Neural cell (in vitro differentiated cells): ENCODE data around the gene USP49. TPM values are rescaled to one million over a fixed set of nuclear protein-coding genes. Genes with fewer than 3 reads are reported as not detected.

ENCODE experiments used
- H2AFZ ChIP-seq: fragments of 200-600, 300-800 bp; sonication (generic), shearing (Covaris generic); 2 replicates; pipeline ENCODE4 v1.6.0; 2014; ENCODE audit warnings: low read depth, mild to moderate bottlenecking, antibody characterized with exemption, low read length, moderate library complexity
- H3F3A ChIP-seq: fragments of 200-600 bp; shearing (Covaris generic); 2 replicates; pipeline ENCODE4 v1.6.1; 2016; ENCODE audit warnings: mild to moderate bottlenecking, moderate library complexity, mixed read lengths, antibody characterized with exemption, low read length; ENCODE audit not compliant: insufficient read depth, poor library complexity, severe bottlenecking
- H3K27ac ChIP-seq: fragments of 200-600, 300-800 bp; sonication (generic), shearing (Covaris generic); 2 replicates; pipeline ENCODE4 v1.5.1; 2014; ENCODE audit warnings: mild to moderate bottlenecking, low read length, moderate library complexity
- H3K27me3 ChIP-seq: fragments of 300-800, 200-600 bp; sonication (generic), shearing (Covaris generic); 2 replicates; pipeline ENCODE4 v1.6.0; 2014; ENCODE audit warnings: mild to moderate bottlenecking, low read depth, low read length, moderate library complexity; ENCODE audit not compliant: insufficient read depth
- H3K36me3 ChIP-seq: fragments of 300-800, 200-600 bp; sonication (generic), shearing (Covaris generic); 2 replicates; pipeline ENCODE4 v1.5.1; 2014; ENCODE audit warnings: mild to moderate bottlenecking, antibody characterized with exemption, low read length, moderate library complexity; ENCODE audit not compliant: insufficient read depth
- H3K4me2 ChIP-seq: fragments of 300-800, 200-600 bp; sonication (generic), shearing (Covaris generic); 2 replicates; pipeline ENCODE4 v1.6.0; 2014; ENCODE audit warnings: mild to moderate bottlenecking, low read length
- H3K4me3 ChIP-seq: fragments of 300-800, 200-600 bp; sonication (generic), shearing (Covaris generic); 2 replicates; pipeline ENCODE4 v1.5.1; 2014; ENCODE audit warnings: mild to moderate bottlenecking, low read length, moderate library complexity
- H3K79me2 ChIP-seq: fragments of 200-600 bp; shearing (Covaris generic); replicated peaks from 2 replicates; pipeline ENCODE4 v1.6.0; 2014; ENCODE audit warnings: mild to moderate bottlenecking, low read length, moderate library complexity; ENCODE audit not compliant: insufficient read depth
- H3K9ac ChIP-seq: fragments of 300-800, 200-600 bp; sonication (generic), shearing (Covaris generic); 2 replicates; pipeline ENCODE4 v1.6.1; 2016; ENCODE audit warnings: mild to moderate bottlenecking, low read length, mixed read lengths
- H3K9me2 ChIP-seq: fragments of 200-600 bp; shearing (Covaris generic); 2 replicates; pipeline ENCODE4 v1.6.1; 2016; ENCODE audit warnings: mild to moderate bottlenecking, low read length, mixed read lengths; ENCODE audit not compliant: insufficient read depth
- H3K9me3 ChIP-seq: fragments of 200-600, 300-800 bp; sonication (generic), shearing (Covaris generic); 2 replicates; pipeline ENCODE4 v1.6.1; 2016; ENCODE audit warnings: mild to moderate bottlenecking, mixed run types, low read length, moderate library complexity, mixed read lengths
- H4K20me1 ChIP-seq: fragments of 200-600 bp; shearing (Covaris generic); 2 replicates; pipeline ENCODE4 v1.6.1; 2016; ENCODE audit warnings: mild to moderate bottlenecking, mixed run types; ENCODE audit not compliant: insufficient read depth
- CTCF ChIP-seq: fragments of 450-650 bp; IDR thresholded peaks from 2 replicates; pipeline ENCODE4 v1.5.1; 2014; ENCODE audit warnings: antibody characterized with exemption, mild to moderate bottlenecking, moderate library complexity; ENCODE audit not compliant: poor library complexity, severe bottlenecking
- EP300 ChIP-seq: fragments of 450-650 bp; conservative IDR thresholded peaks from 2 replicates; pipeline ENCODE4 v1.6.1; 2014; ENCODE audit warnings: antibody characterized with exemption, mild to moderate bottlenecking, moderate library complexity; ENCODE audit not compliant: poor library complexity, severe bottlenecking
- EZH2 ChIP-seq: fragments of 200-600, 300-800 bp; shearing (Covaris generic), sonication (generic); IDR thresholded peaks from 2 replicates; pipeline ENCODE4 v1.6.1; 2014; ENCODE audit warnings: antibody characterized with exemption, low read length, borderline replicate concordance, mild to moderate bottlenecking; ENCODE audit not compliant: insufficient read depth, poor library complexity, severe bottlenecking
- MXI1 ChIP-seq: fragments of 450-650 bp; conservative IDR thresholded peaks from 2 replicates; pipeline ENCODE4 v1.6.1; 2014; ENCODE audit warnings: antibody characterized with exemption, mild to moderate bottlenecking; ENCODE audit not compliant: poor library complexity, severe bottlenecking
- POLR2AphosphoS5 ChIP-seq: IDR thresholded peaks from 2 replicates; pipeline ENCODE4 v1.6.1; 2012
- RAD21 ChIP-seq: fragments of 450-650 bp; conservative IDR thresholded peaks from 2 replicates; pipeline ENCODE4 v1.6.1; 2014; ENCODE audit warnings: antibody characterized with exemption, mild to moderate bottlenecking, moderate library complexity
- SMC3 ChIP-seq: fragments of 450-650 bp; conservative IDR thresholded peaks from 2 replicates; pipeline ENCODE4 v1.6.1; 2014; ENCODE audit warnings: antibody characterized with exemption, mild to moderate bottlenecking, moderate library complexity; ENCODE audit not compliant: poor library complexity
- TAF1 ChIP-seq: IDR thresholded peaks from 2 replicates; pipeline ENCODE4 v1.6.1; 2012; ENCODE audit warnings: low read depth
- polyA plus RNA-seq: library from polyadenylated mRNA; depleted of rRNA; stranded (reverse); fragments of >200 nt; gene quantifications from 2 replicates; pipeline ENCODE4 v1.2.3, GENCODE V29; 2014
- TF ChIP-seq, protein P1 (sequence below): IDR thresholded peaks from 2 replicates; pipeline ENCODE4 v1.6.1; 2012; ENCODE audit warnings: borderline replicate concordance

The USP49 gene
- polyA plus RNA-seq, 1 donor from 2014 or later, result 23.5 TPM

DNA sequence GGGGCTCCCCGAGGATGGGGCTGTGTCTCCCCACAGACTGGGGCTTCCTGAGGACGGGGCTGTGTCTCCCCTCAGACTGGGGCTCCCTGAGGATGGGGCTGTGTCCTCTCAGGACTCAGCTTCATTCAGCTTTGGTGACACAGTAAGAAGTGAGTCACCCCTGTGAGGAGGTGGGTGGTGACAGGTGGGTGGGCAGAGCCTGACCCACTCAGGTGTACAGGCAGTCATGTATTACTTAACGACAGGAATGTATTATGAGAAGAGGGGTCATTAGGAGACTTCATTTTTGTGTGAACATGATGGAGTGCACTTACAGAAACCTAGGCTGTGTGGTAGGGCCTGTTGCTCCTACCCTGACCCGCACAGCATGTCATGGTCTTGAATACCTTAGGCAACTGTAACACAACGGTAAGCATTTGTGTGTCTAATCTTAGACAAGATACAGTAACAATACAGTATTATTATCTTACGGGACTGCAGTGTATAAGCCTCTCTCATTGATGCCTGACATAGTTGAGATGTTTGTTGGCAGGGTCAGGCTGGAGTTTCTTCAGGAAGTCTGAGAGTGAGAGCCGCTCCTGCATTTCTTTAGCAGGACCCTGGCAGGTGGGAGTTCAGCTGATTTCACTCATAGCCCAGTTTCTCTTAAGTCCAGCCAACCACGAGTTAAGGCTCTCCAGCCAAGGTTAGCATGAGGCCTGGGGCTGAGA is 137.1 kb downstream of the USP49 start:
- no peaks in the 10 kb centered on the region for H3K79me2 ChIP-seq
- H3K27ac ChIP-seq, result no peak overlapping the region
- no peaks in the 10 kb centered on the region for H3K27me3 ChIP-seq
- no peaks in the 10 kb centered on the region for H4K20me1 ChIP-seq
- no peak overlapping the region for H3K9ac ChIP-seq
- H2AFZ ChIP-seq, result no peak overlapping the region
- H3K4me3 ChIP-seq, result no peak overlapping the region
- H3F3A ChIP-seq, result no peaks in the 10 kb centered on the region
- H3K36me3 ChIP-seq, result no peaks in the 10 kb centered on the region
- TF ChIP-seq TAF1, result no peak
- TF ChIP-seq POLR2AphosphoS5, result no peak
- TF ChIP-seq RAD21, result no peak
- no peak for TF ChIP-seq MXI1
- TF ChIP-seq CTCF, result no peak
- TF ChIP-seq, protein P1, sequence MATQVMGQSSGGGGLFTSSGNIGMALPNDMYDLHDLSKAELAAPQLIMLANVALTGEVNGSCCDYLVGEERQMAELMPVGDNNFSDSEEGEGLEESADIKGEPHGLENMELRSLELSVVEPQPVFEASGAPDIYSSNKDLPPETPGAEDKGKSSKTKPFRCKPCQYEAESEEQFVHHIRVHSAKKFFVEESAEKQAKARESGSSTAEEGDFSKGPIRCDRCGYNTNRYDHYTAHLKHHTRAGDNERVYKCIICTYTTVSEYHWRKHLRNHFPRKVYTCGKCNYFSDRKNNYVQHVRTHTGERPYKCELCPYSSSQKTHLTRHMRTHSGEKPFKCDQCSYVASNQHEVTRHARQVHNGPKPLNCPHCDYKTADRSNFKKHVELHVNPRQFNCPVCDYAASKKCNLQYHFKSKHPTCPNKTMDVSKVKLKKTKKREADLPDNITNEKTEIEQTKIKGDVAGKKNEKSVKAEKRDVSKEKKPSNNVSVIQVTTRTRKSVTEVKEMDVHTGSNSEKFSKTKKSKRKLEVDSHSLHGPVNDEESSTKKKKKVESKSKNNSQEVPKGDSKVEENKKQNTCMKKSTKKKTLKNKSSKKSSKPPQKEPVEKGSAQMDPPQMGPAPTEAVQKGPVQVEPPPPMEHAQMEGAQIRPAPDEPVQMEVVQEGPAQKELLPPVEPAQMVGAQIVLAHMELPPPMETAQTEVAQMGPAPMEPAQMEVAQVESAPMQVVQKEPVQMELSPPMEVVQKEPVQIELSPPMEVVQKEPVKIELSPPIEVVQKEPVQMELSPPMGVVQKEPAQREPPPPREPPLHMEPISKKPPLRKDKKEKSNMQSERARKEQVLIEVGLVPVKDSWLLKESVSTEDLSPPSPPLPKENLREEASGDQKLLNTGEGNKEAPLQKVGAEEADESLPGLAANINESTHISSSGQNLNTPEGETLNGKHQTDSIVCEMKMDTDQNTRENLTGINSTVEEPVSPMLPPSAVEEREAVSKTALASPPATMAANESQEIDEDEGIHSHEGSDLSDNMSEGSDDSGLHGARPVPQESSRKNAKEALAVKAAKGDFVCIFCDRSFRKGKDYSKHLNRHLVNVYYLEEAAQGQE, result no peak
- no peak for TF ChIP-seq SMC3
- TF ChIP-seq EZH2, result no peak
- no peak for TF ChIP-seq EP300
- H3K9me2 ChIP-seq, result no peaks in the 10 kb centered on the region
- no peak overlapping the region for H3K4me2 ChIP-seq
- no peaks in the 10 kb centered on the region for H3K9me3 ChIP-seq

DNA sequence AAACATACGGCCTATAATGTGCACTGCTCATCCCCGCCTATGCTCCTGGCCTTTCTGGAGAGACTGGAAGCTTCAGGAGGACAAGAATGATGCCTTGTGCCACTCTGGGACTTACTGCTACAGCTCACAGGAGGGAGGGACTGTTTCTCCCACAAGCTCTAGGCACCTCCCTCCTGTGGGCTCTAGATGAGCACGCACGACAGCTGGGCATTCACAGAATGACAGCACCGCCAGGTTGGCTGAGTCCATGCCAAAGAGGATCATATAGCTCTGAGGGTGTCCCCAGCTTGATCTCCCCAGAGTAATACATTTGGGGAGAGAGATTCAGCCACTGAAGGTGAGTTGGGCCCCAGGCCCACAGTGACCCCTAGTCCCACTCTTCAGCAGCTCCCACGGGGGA is 137.9 kb downstream of the USP49 start:
- Histone ChIP-seq H3K27me3 (no peaks in the 10 kb centered on the region), H3K9me3 (no peaks in the 10 kb centered on the region), H3K79me2 (no peaks in the 10 kb centered on the region), H4K20me1 (no peaks in the 10 kb centered on the region), H2AFZ (no peak overlapping the region), H3K9me2 (no peaks in the 10 kb centered on the region), H3K4me2 (no peak overlapping the region), H3K36me3 (no peaks in the 10 kb centered on the region), H3F3A (no peaks in the 10 kb centered on the region), H3K9ac (no peak overlapping the region), H3K4me3 (no peak overlapping the region), H3K27ac (no peak overlapping the region)
- TF ChIP-seq CTCF (no peak), TAF1 (no peak), EZH2 (no peak), POLR2AphosphoS5 (no peak), EP300 (no peak), SMC3 (no peak), RAD21 (no peak), MXI1 (no peak)
- TF ChIP-seq, protein P1, result no peak
